HEK293T (cell line): Measurements from ENCODE around the gene RFLNA.
A peak's percentile ranks its signal among the peaks of the same experiment; 100 is the strongest.

Experiments used
- CTCF ChIA-PET: fragments of 350-600 bp; formaldehyde crosslinking; extraction: SDS; loops from one replicate; lab custom pipeline; 2021; ENCODE audit warnings: antibody characterized with exemption, inconsistent platforms; lab: Yijun Ruan, JAX
- POLR2A ChIA-PET: fragments of 350-600 bp; formaldehyde crosslinking; extraction: SDS; loops from one replicate; lab custom pipeline; 2020; ENCODE audit warnings: antibody characterized with exemption, inconsistent platforms; lab: Yijun Ruan, JAX
- DNase-seq: peaks from one replicate; pipeline ENCODE4 v3.0.0; 2012; ENCODE audit warnings: mixed read lengths; ENCODE audit errors: extremely low spot score
- ARNT ChIP-seq: fragments of 450-650 bp; IDR thresholded peaks from 2 replicates; pipeline ENCODE4 v1.6.1; 2017; ENCODE audit warnings: mild to moderate bottlenecking
- BHLHE40 ChIP-seq: fragments of 450-650 bp; IDR thresholded peaks from 2 replicates; pipeline ENCODE4 v1.6.1; 2016; ENCODE audit warnings: mild to moderate bottlenecking, moderate library complexity, borderline replicate concordance
- CTBP1 ChIP-seq: fragments of 450-650 bp; IDR thresholded peaks from 2 replicates; pipeline ENCODE4 v1.6.1; 2016; ENCODE audit warnings: borderline replicate concordance
- ELF4 ChIP-seq: fragments of 450-650 bp; IDR thresholded peaks from 2 replicates; pipeline ENCODE4 v1.6.1; 2017; ENCODE audit warnings: antibody characterized with exemption
- FOXA1 ChIP-seq: fragments of 450-650 bp; IDR thresholded peaks from 2 replicates; pipeline ENCODE4 v1.6.1; 2016; ENCODE audit warnings: mild to moderate bottlenecking
- FOXK2 ChIP-seq: fragments of 450-650 bp; IDR thresholded peaks from 2 replicates; pipeline ENCODE4 v1.6.1; 2016; ENCODE audit warnings: mild to moderate bottlenecking
- FOXM1 ChIP-seq: fragments of 450-650 bp; IDR thresholded peaks from 2 replicates; pipeline ENCODE4 v1.6.1; 2017; ENCODE audit warnings: mild to moderate bottlenecking, borderline replicate concordance
- HDGF ChIP-seq: fragments of 450-650 bp; IDR thresholded peaks from 2 replicates; pipeline ENCODE4 v1.6.1; 2017; ENCODE audit warnings: antibody characterized with exemption, borderline replicate concordance
- L3MBTL2 ChIP-seq: fragments of 450-650 bp; conservative IDR thresholded peaks from 2 replicates; pipeline ENCODE4 v1.6.1; 2016; ENCODE audit warnings: mild to moderate bottlenecking
- LEF1 ChIP-seq: fragments of 450-650 bp; IDR thresholded peaks from 2 replicates; pipeline ENCODE4 v1.6.1; 2017; ENCODE audit warnings: mild to moderate bottlenecking, borderline replicate concordance
- NFRKB ChIP-seq: fragments of 450-650 bp; IDR thresholded peaks from 2 replicates; pipeline ENCODE4 v1.6.1; 2016; ENCODE audit warnings: mild to moderate bottlenecking, moderate library complexity
- PKNOX1 ChIP-seq: fragments of 450-650 bp; IDR thresholded peaks from 2 replicates; pipeline ENCODE4 v1.6.1; 2016
- SP1 ChIP-seq: fragments of 450-650 bp; IDR thresholded peaks from 2 replicates; pipeline ENCODE4 v1.6.1; 2017
- SUZ12 ChIP-seq: fragments of 450-650 bp; IDR thresholded peaks from 2 replicates; pipeline ENCODE4 v1.6.1; 2016; ENCODE audit warnings: mild to moderate bottlenecking
- TARDBP ChIP-seq: fragments of 450-650 bp; IDR thresholded peaks from 2 replicates; pipeline ENCODE4 v1.6.1; 2016
- ZNF384 ChIP-seq: fragments of 450-650 bp; IDR thresholded peaks from 2 replicates; pipeline ENCODE4 v1.6.1; 2016

Gene RFLNA

GRCh38 chr12:124328116-124328515 is 33.2 kb downstream of the RFLNA start:
- no peak for DNase-seq
- ChIA-PET CTCF (no interaction called here), POLR2A (no interaction called here)
- TF ChIP-seq CTBP1 = no peak
- TF ChIP-seq FOXK2 = no peak
- TF ChIP-seq ARNT = no peak
- no peak for TF ChIP-seq FOXM1
- no peak for TF ChIP-seq FOXA1
- no peak for TF ChIP-seq TARDBP
- TF ChIP-seq L3MBTL2 = no peak
- no peak for TF ChIP-seq HDGF
- no peak for TF ChIP-seq ZNF384
- TF ChIP-seq PKNOX1 = no peak
- no peak for TF ChIP-seq SUZ12
- TF ChIP-seq NFRKB = no peak
- TF ChIP-seq SP1 = no peak
- no peak for TF ChIP-seq ELF4
- no peak for TF ChIP-seq LEF1
- no peak for TF ChIP-seq BHLHE40

GRCh38 chr12:124328636-124329035 is 33.7 kb downstream of the RFLNA start:
- DNase-seq = no peak

GRCh38 chr12:124332058-124332672 is 37.3 kb downstream of the RFLNA start:
- POLR2A ChIA-PET = no interaction called here
- DNase-seq = peak; percentile 32
- CTCF ChIA-PET = no interaction called here
- TF ChIP-seq LEF1 = no peak
- TF ChIP-seq SP1 = no peak
- TF ChIP-seq L3MBTL2 = no peak
- no peak for TF ChIP-seq FOXM1
- TF ChIP-seq NFRKB = no peak
- TF ChIP-seq PKNOX1 = no peak
- TF ChIP-seq ZNF384 = no peak
- no peak for TF ChIP-seq TARDBP
- no peak for TF ChIP-seq HDGF
- TF ChIP-seq FOXA1 = no peak
- no peak for TF ChIP-seq ARNT
- no peak for TF ChIP-seq FOXK2
- no peak for TF ChIP-seq CTBP1
- TF ChIP-seq SUZ12 = no peak
- TF ChIP-seq ELF4 = no peak
- no peak for TF ChIP-seq BHLHE40

More at GRCh38 chr12:124328636-124329035, 33.7 kb downstream of the RFLNA start:
- CTCF ChIA-PET = no interaction called here
- POLR2A ChIA-PET = no interaction called here
- TF ChIP-seq FOXK2 (no peak), PKNOX1 (no peak), HDGF (no peak), TARDBP (no peak), NFRKB (no peak), L3MBTL2 (no peak), ELF4 (no peak), LEF1 (no peak), FOXA1 (no peak), SP1 (no peak), SUZ12 (no peak), ZNF384 (no peak)

GRCh38 chr12:124332900-124333299 is 38.0 kb downstream of the RFLNA start:
- no peak for DNase-seq
- ChIA-PET CTCF (no interaction called here), POLR2A (no interaction called here)
- TF ChIP-seq ZNF384 = no peak
- no peak for TF ChIP-seq ELF4
- TF ChIP-seq TARDBP = no peak
- TF ChIP-seq HDGF = no peak
- no peak for TF ChIP-seq FOXK2

- ChIA-PET POLR2A (no interaction called here), CTCF (no interaction called here)
- DNase-seq = no peak
- TF ChIP-seq ELF4 = no peak
Measured at GRCh38 chr12:124333724-124334123, 38.8 kb downstream of the RFLNA start.

GRCh38 chr12:124334266-124334665 is 39.4 kb downstream of the RFLNA start:
- DNase-seq = no peak
- ChIA-PET POLR2A (no interaction called here), CTCF (interaction anchor here (0.6 kb wide), 1 partner anchor 116 kb away, joined by 3 read pairs; no protein-coding TSS in a partner anchor)
- TF ChIP-seq FOXA1 = no peak
- no peak for TF ChIP-seq PKNOX1
- TF ChIP-seq ELF4 = no peak
- TF ChIP-seq SP1 = no peak
- TF ChIP-seq ARNT = no peak
- no peak for TF ChIP-seq SUZ12
- TF ChIP-seq FOXK2 = no peak
- no peak for TF ChIP-seq NFRKB
- no peak for TF ChIP-seq HDGF
- TF ChIP-seq CTBP1 = no peak
